Endothelial cell of umbilical vein (primary cell): ENCODE data around the gene ATXN1. TPM values are rescaled to one million over a fixed set of nuclear protein-coding genes. Genes with fewer than 3 reads are reported as not detected.

ENCODE experiments used
- BruUV-seq: library from RNA; stranded (reverse); fragments of 400-500 nt; replicated peaks from 2 replicates; lab custom pipeline; 2021; lab: Mats Ljungman, UMichigan
- CTCF ChIA-PET: fragments of 300-600, 350-600 bp; sonication (Branson Sonifier 250); formaldehyde crosslinking; loops from one replicate; lab custom pipeline; 2021; ENCODE audit warnings: antibody characterized with exemption, inconsistent platforms; lab: Charles Lee
- POLR2A ChIA-PET: fragments of 300-600, 350-600 bp; sonication (Branson Sonifier 250); formaldehyde crosslinking; loops from one replicate; lab custom pipeline; 2021; ENCODE audit warnings: antibody characterized with exemption, inconsistent platforms; lab: Charles Lee
- DNase-seq: peaks from one replicate; pipeline ENCODE4 v3.0.0-alpha.2; 2011; ENCODE audit warnings: low read depth, low spot score
- FAIRE-seq: peaks from 2 replicates; lab custom pipeline; 2011; peaks lifted over from hg19 to GRCh38; lab: Jason Lieb, UNC
- H2AFZ ChIP-seq: 2 replicates; pipeline ENCODE4 v1.6.0; 2012; ENCODE audit warnings: low read depth, low read length, control low read depth, inconsistent platforms
- H3K27ac ChIP-seq: 2 replicates; pipeline ENCODE4 v1.5.1; 2011; ENCODE audit warnings: low read depth, mild to moderate bottlenecking, control low read depth, low read length, moderate library complexity; ENCODE audit not compliant: insufficient read depth
- H3K27me3 ChIP-seq, 2 experiments: 2 replicates each; pipeline versions ENCODE4 v1.6.0 to v1.6.1; 2011; ENCODE audit warnings: low read length in 2 of 2, mixed read lengths in 1 of 2; ENCODE audit not compliant: control insufficient read depth in 2 of 2, insufficient read depth in 2 of 2
- H3K36me3 ChIP-seq, 2 experiments: 2 replicates in 1 of 2; 3 replicates in 1 of 2; pipeline ENCODE4 v1.5.1; 2011; ENCODE audit warnings: low read length in 2 of 2, mild to moderate bottlenecking in 1 of 2, moderate library complexity in 1 of 2; ENCODE audit not compliant: control insufficient read depth in 2 of 2, insufficient read depth in 2 of 2; ENCODE audit errors: extremely low read depth in 1 of 2
- H3K4me1 ChIP-seq: 3 replicates; pipeline ENCODE4 v1.5.1; 2011; ENCODE audit warnings: mild to moderate bottlenecking, low read length; ENCODE audit not compliant: control insufficient read depth, insufficient read depth; ENCODE audit errors: extremely low read depth
- H3K4me2 ChIP-seq: 2 replicates; pipeline ENCODE4 v1.6.1; 2011; ENCODE audit warnings: low read length, control low read depth, mixed read lengths; ENCODE audit not compliant: insufficient read depth
- H3K4me3 ChIP-seq, 3 experiments: fragments of 200-600 bp in 1 of 3; sonication (generic), shearing (Covaris generic) in 1 of 3; replicated peaks in 1 of 3; 2 replicates each; pipeline ENCODE4 v1.5.1; 2011 to 2016; ENCODE audit warnings: control low read depth in 3 of 3, low read length in 3 of 3, mild to moderate bottlenecking in 2 of 3, inconsistent platforms in 1 of 3, low read depth in 1 of 3, moderate library complexity in 1 of 3; ENCODE audit not compliant: insufficient read depth in 1 of 3
- H3K79me2 ChIP-seq: 2 replicates; pipeline ENCODE4 v1.6.0; 2012; ENCODE audit warnings: low read length, inconsistent platforms; ENCODE audit not compliant: control insufficient read depth, insufficient read depth
- H3K9ac ChIP-seq: replicated peaks from 2 replicates; pipeline ENCODE3; 2011; ENCODE audit warnings: low read length, control low read depth; ENCODE audit not compliant: insufficient read depth; ENCODE audit errors: extremely low read depth
- H3K9me1 ChIP-seq: replicated peaks from 3 replicates; pipeline ENCODE4 v1.6.0; 2011; ENCODE audit warnings: mild to moderate bottlenecking, low read length; ENCODE audit not compliant: control insufficient read depth, insufficient read depth; ENCODE audit errors: extremely low read depth
- H3K9me3 ChIP-seq: replicated peaks from 2 replicates; pipeline ENCODE4 v1.5.1; 2012; ENCODE audit warnings: low read length, inconsistent platforms; ENCODE audit not compliant: control insufficient read depth, insufficient read depth
- H4K20me1 ChIP-seq: replicated peaks from 2 replicates; pipeline ENCODE3; 2011; ENCODE audit warnings: mild to moderate bottlenecking, low read length; ENCODE audit not compliant: control insufficient read depth, insufficient read depth; ENCODE audit errors: extremely low read depth
- EZH2 ChIP-seq: IDR thresholded peaks from 2 replicates; pipeline ENCODE4 v1.6.1; 2012; ENCODE audit warnings: borderline replicate concordance, low read depth, mild to moderate bottlenecking, moderate library complexity, low read length, inconsistent platforms; ENCODE audit not compliant: severe bottlenecking
- FOS ChIP-seq: IDR thresholded peaks from 2 replicates; pipeline ENCODE4 v1.6.1; 2011; ENCODE audit warnings: mild to moderate bottlenecking, low read length, moderate library complexity, borderline replicate concordance; ENCODE audit not compliant: insufficient read depth
- GATA2 ChIP-seq: IDR thresholded peaks from 2 replicates; pipeline ENCODE4 v1.7.0; 2011; ENCODE audit warnings: low read depth, mild to moderate bottlenecking, moderate library complexity, mixed read lengths, low read length; ENCODE audit not compliant: insufficient read length, insufficient read depth
- JUN ChIP-seq: IDR thresholded peaks from 2 replicates; pipeline ENCODE4 v1.6.1; 2011; ENCODE audit warnings: borderline replicate concordance, low read depth; ENCODE audit not compliant: insufficient read length, insufficient read depth
- MYC ChIP-seq: IDR thresholded peaks from one replicate; pipeline ENCODE4 v1.6.1; 2011; ENCODE audit warnings: mild to moderate bottlenecking, low read depth, low read length
- POLR2A ChIP-seq: IDR thresholded peaks from 2 replicates; pipeline ENCODE4 v1.6.1; 2012; ENCODE audit warnings: low read depth, mild to moderate bottlenecking, control low read depth, low read length
- POLR2AphosphoS5 ChIP-seq: IDR thresholded peaks from 2 replicates; pipeline ENCODE4 v1.6.1; 2012; ENCODE audit warnings: low read depth, mild to moderate bottlenecking, control low read depth, low read length, moderate library complexity; ENCODE audit not compliant: insufficient read depth
- dilution Hi-C: fragments of 300-500 bp; cut with MboI; formaldehyde crosslinking; loops from one replicate; pipeline ENCODE4 v1.15.0; 2019; ENCODE audit warnings: low sequenced_read_pairs; ENCODE audit not compliant: extremely low pct_ligation_motif_present
- intact Hi-C: fragments of 100-400 bp; cut with micrococcal nuclease; formaldehyde crosslinking; loops from one replicate; pipeline ENCODE4 v1.10.0; 2022
- polyA plus RNA-seq, 4 experiments: library from polyadenylated mRNA; depleted of rRNA in 3 of 4; stranded (reverse) in 3 of 4; unstranded in 1 of 4; fragments of >200 nt; gene quantifications; 2 replicates each; pipeline versions ENCODE4 v1.2.1 to v1.2.3, GENCODE V29; 2011 to 2012; ENCODE audit warnings: missing spikeins in 1 of 4
- total RNA-seq: library from RNA; stranded (reverse); gene quantifications from 2 replicates; pipeline ENCODE4 v1.2.3, GENCODE V29; 2021
- TF ChIP-seq, protein P1 (sequence below): IDR thresholded peaks from 2 replicates; pipeline ENCODE4 v1.6.1; 2011; ENCODE audit not compliant: insufficient read depth, insufficient read length
- TF ChIP-seq, protein P2 (sequence below), 2 donors: IDR thresholded peaks; 1 replicate in 1 of 2; 2 replicates in 1 of 2; pipeline ENCODE4 v1.5.1; 2011; ENCODE audit warnings: low read length in 2 of 2, mild to moderate bottlenecking in 2 of 2, moderate library complexity in 2 of 2, control low read depth in 1 of 2, inconsistent platforms in 1 of 2, low read depth in 1 of 2; ENCODE audit not compliant: insufficient read depth in 1 of 2; ENCODE audit errors: extremely low read depth in 1 of 2

ATXN1 gene
- total and polyA plus RNA-seq, 2 donors (not counting 3 experiments of a cell fraction or from before 2014, with no cell fraction given): 16.4 to 33.0 TPM

GRCh38 chr6:16477367-16478149 lies 283.7 kb downstream of the ATXN1 start:
- Histone ChIP-seq H3K36me3 (peaks cover 0 to 1% of the 10 kb centered on the region in 2 experiments), H3K9ac (no peak overlapping the region), H3K9me1 (no peaks in the 10 kb centered on the region), H3K4me1 (peaks cover under 1% of the 10 kb centered on the region), H3K79me2 (no peaks in the 10 kb centered on the region), H4K20me1 (no peaks in the 10 kb centered on the region), H3K27ac (no peak overlapping the region), H3K4me2 (no peak overlapping the region), H2AFZ (no peak overlapping the region), H3K4me3 (no peak overlapping the region), H3K9me3 (no peaks in the 10 kb centered on the region), H3K27me3 (no peaks in the 10 kb centered on the region)
- no peak for FAIRE-seq
- POLR2A ChIA-PET: no interaction called here
- CTCF ChIA-PET: no interaction called here
- no TSS peak for BruUV-seq
- intact Hi-C loops: no loop called here
- dilution Hi-C loops: no loop called here
- DNase-seq: peak; percentile 36
- TF ChIP-seq MYC: no peak
- TF ChIP-seq, protein P1, sequence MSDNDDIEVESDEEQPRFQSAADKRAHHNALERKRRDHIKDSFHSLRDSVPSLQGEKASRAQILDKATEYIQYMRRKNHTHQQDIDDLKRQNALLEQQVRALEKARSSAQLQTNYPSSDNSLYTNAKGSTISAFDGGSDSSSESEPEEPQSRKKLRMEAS: no peak
- no peak for TF ChIP-seq POLR2A
- TF ChIP-seq GATA2: no peak
- no peak for TF ChIP-seq FOS
- TF ChIP-seq JUN: no peak
- TF ChIP-seq POLR2AphosphoS5: no peak
- TF ChIP-seq, protein P2, sequence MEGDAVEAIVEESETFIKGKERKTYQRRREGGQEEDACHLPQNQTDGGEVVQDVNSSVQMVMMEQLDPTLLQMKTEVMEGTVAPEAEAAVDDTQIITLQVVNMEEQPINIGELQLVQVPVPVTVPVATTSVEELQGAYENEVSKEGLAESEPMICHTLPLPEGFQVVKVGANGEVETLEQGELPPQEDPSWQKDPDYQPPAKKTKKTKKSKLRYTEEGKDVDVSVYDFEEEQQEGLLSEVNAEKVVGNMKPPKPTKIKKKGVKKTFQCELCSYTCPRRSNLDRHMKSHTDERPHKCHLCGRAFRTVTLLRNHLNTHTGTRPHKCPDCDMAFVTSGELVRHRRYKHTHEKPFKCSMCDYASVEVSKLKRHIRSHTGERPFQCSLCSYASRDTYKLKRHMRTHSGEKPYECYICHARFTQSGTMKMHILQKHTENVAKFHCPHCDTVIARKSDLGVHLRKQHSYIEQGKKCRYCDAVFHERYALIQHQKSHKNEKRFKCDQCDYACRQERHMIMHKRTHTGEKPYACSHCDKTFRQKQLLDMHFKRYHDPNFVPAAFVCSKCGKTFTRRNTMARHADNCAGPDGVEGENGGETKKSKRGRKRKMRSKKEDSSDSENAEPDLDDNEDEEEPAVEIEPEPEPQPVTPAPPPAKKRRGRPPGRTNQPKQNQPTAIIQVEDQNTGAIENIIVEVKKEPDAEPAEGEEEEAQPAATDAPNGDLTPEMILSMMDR (IDR thresholded peaks at IDR 0.05; ENCODE audit: extremely low read depth in 1 of 2, insufficient read depth in 1 of 2, low read depth in 1 of 2, low read length in 2 of 2): no peak
- no peak for TF ChIP-seq EZH2
